ENCODE measurements around the gene NFKBIE.
A peak's percentile ranks its signal among the peaks of the same experiment; 100 is the strongest.

DNA sequence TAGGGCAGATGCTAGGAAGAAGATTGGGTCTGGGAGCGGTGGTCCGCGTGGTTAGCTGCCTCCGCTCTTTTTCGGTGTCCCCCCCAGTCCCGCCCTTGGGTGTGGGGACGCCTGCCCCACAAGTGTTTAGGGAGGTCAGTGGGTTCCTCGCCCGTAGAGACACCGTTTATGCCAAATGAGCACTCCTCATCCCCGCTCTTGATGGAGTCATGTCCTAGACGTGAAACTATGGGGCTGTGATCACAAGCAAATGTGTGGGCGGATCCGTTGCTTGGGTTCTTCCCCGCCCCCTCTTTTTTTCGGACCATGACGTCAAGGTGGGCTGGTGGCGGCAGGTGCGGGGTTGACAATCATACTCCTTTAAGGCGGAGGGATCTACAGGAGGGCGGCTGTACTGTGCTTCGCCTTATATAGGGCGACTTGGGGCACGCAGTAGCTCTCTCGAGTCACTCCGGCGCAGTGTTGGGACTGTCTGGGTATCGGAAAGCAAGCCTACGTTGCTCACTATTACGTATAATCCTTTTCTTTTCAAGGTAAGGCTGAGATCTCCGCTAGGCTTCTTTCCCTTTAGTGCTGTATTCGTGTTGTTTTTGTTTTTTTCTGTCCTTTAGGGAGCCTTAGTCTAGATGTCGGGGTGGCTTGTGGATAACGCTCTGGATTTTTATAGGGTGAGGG, 18.6 kb downstream of the NFKBIE start, which contains the start of gene HSP90AB1:
- TF ChIP-seq, protein P1, sequence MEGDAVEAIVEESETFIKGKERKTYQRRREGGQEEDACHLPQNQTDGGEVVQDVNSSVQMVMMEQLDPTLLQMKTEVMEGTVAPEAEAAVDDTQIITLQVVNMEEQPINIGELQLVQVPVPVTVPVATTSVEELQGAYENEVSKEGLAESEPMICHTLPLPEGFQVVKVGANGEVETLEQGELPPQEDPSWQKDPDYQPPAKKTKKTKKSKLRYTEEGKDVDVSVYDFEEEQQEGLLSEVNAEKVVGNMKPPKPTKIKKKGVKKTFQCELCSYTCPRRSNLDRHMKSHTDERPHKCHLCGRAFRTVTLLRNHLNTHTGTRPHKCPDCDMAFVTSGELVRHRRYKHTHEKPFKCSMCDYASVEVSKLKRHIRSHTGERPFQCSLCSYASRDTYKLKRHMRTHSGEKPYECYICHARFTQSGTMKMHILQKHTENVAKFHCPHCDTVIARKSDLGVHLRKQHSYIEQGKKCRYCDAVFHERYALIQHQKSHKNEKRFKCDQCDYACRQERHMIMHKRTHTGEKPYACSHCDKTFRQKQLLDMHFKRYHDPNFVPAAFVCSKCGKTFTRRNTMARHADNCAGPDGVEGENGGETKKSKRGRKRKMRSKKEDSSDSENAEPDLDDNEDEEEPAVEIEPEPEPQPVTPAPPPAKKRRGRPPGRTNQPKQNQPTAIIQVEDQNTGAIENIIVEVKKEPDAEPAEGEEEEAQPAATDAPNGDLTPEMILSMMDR (IDR thresholded peaks at IDR 0.05), result peak in 2 of 3 donors; percentile 3 to 30
- TF ChIP-seq POLR2AphosphoS5 (IDR thresholded peaks at IDR 0.05) (peak; percentile 100), POLR2A (IDR thresholded peaks at IDR 0.05) (peak; percentile 98)
